HEK293 (cell line): ENCODE measurements around the gene CD47.

Experiments
- CTCF ChIA-PET: fragments of 350-600 bp; formaldehyde crosslinking; extraction: SDS; loops from one replicate; lab custom pipeline; 2021; ENCODE audit warnings: antibody characterized with exemption; lab: Yijun Ruan, JAX
- POLR2A ChIA-PET: fragments of 300-600 bp; formaldehyde crosslinking; extraction: SDS; loops from one replicate; lab custom pipeline; 2020; ENCODE audit warnings: antibody characterized with exemption, inconsistent platforms; lab: Yijun Ruan, JAX
- H3K27ac ChIP-seq: fragments of 200-500 bp; sonication (Bioruptor generic); 2 replicates; pipeline ENCODE4 v1.5.1; 2014; ENCODE audit warnings: low read depth, low read length, control low read depth, inconsistent platforms; ENCODE audit errors: extremely low read depth
- H3K36me3 ChIP-seq, 2 experiments: fragments of 200-500 bp in 1 of 2; sonication (Bioruptor generic) in 1 of 2; 1 replicate in 1 of 2; 2 replicates in 1 of 2; pipeline ENCODE4 v1.5.1; 2014 to 2017; ENCODE audit warnings: inconsistent platforms in 2 of 2, low read length in 2 of 2; ENCODE audit not compliant: control insufficient read depth in 2 of 2, insufficient read depth in 1 of 2
- H3K4me1 ChIP-seq: fragments of 200-500 bp; sonication (Bioruptor generic); 2 replicates; pipeline ENCODE4 v1.5.1; 2014; ENCODE audit warnings: mild to moderate bottlenecking, low read length, inconsistent platforms; ENCODE audit not compliant: control insufficient read depth, insufficient read depth
- H3K4me3 ChIP-seq: 2 replicates; pipeline ENCODE4 v1.5.1; 2011; ENCODE audit warnings: low read depth, mild to moderate bottlenecking, control low read depth, low read length, moderate library complexity
- H3K9me3 ChIP-seq: fragments of 200-500 bp; sonication (Bioruptor generic); 2 replicates; pipeline ENCODE4 v1.5.1; 2014; ENCODE audit warnings: low read depth, low read length, inconsistent platforms; ENCODE audit not compliant: control insufficient read depth, insufficient read depth
- AEBP2 ChIP-seq: fragments of 450-650 bp; formaldehyde crosslinking; IDR thresholded peaks from 2 replicates; pipeline ENCODE4 v1.5.1; 2016; ENCODE audit warnings: missing biosample characterization, missing genetic modification characterization, borderline replicate concordance
- BCL6B ChIP-seq: fragments of 450-650 bp; formaldehyde crosslinking; IDR thresholded peaks from 2 replicates; pipeline ENCODE4 v1.5.1; 2017; ENCODE audit warnings: missing biosample characterization, missing genetic modification characterization
- RBAK ChIP-seq: fragments of 450-650 bp; formaldehyde crosslinking; IDR thresholded peaks from 2 replicates; pipeline ENCODE4 v1.5.1; 2016; ENCODE audit warnings: missing biosample characterization, missing genetic modification characterization
- REPIN1 ChIP-seq: fragments of 450-650 bp; formaldehyde crosslinking; IDR thresholded peaks from 2 replicates; pipeline ENCODE4 v1.5.1; 2017; ENCODE audit warnings: missing biosample characterization, missing genetic modification characterization, low read depth
- YY2 ChIP-seq: fragments of 450-650 bp; formaldehyde crosslinking; IDR thresholded peaks from 2 replicates; pipeline ENCODE4 v1.5.1; 2016; ENCODE audit warnings: missing biosample characterization, missing genetic modification characterization
- ZNF114 ChIP-seq: fragments of 450-650 bp; formaldehyde crosslinking; IDR thresholded peaks from 2 replicates; pipeline ENCODE4 v1.5.0; 2017; ENCODE audit warnings: missing biosample characterization, missing genetic modification characterization
- ZNF16 ChIP-seq: fragments of 450-650 bp; formaldehyde crosslinking; IDR thresholded peaks from 2 replicates; pipeline ENCODE4 v1.5.1; 2016; ENCODE audit warnings: low read depth, missing biosample characterization, missing genetic modification characterization
- ZNF214 ChIP-seq: fragments of 450-650 bp; formaldehyde crosslinking; IDR thresholded peaks from 2 replicates; pipeline ENCODE4 v1.5.1; 2017; ENCODE audit warnings: missing biosample characterization, mild to moderate bottlenecking, missing genetic modification characterization, borderline replicate concordance
- ZNF23 ChIP-seq: fragments of 450-650 bp; formaldehyde crosslinking; IDR thresholded peaks from 2 replicates; pipeline ENCODE4 v1.5.1; 2016; ENCODE audit warnings: missing biosample characterization, missing genetic modification characterization, borderline replicate concordance
- ZNF24 ChIP-seq: fragments of 450-650 bp; formaldehyde crosslinking; IDR thresholded peaks from 2 replicates; pipeline ENCODE4 v1.5.1; 2016; ENCODE audit warnings: missing biosample characterization, missing genetic modification characterization
- ZNF280D ChIP-seq: fragments of 450-650 bp; formaldehyde crosslinking; IDR thresholded peaks from 2 replicates; pipeline ENCODE4 v1.5.1; 2016; ENCODE audit warnings: missing biosample characterization, missing genetic modification characterization
- ZNF488 ChIP-seq: fragments of 450-650 bp; formaldehyde crosslinking; IDR thresholded peaks from 2 replicates; pipeline ENCODE4 v1.5.1; 2016; ENCODE audit warnings: missing biosample characterization, missing genetic modification characterization
- ZNF530 ChIP-seq: fragments of 450-650 bp; formaldehyde crosslinking; IDR thresholded peaks from 2 replicates; pipeline ENCODE4 v1.5.1; 2016; ENCODE audit warnings: low read depth, missing biosample characterization, missing genetic modification characterization
- ZNF549 ChIP-seq: fragments of 450-650 bp; IDR thresholded peaks from 2 replicates; pipeline ENCODE4 v1.5.1; 2018; ENCODE audit warnings: missing biosample characterization, missing genetic modification characterization, mild to moderate bottlenecking, inconsistent platforms, moderate library complexity
- ZNF571 ChIP-seq: fragments of 450-650 bp; formaldehyde crosslinking; IDR thresholded peaks from 2 replicates; pipeline ENCODE4 v1.5.0; 2017; ENCODE audit warnings: missing biosample characterization, missing genetic modification characterization
- ZNF610 ChIP-seq: fragments of 450-650 bp; formaldehyde crosslinking; IDR thresholded peaks from 2 replicates; pipeline ENCODE4 v1.5.1; 2016; ENCODE audit warnings: missing biosample characterization, missing genetic modification characterization, borderline replicate concordance
- ZNF677 ChIP-seq: fragments of 450-650 bp; IDR thresholded peaks from 2 replicates; pipeline ENCODE4 v1.5.0; 2018; ENCODE audit warnings: missing biosample characterization, mild to moderate bottlenecking, missing genetic modification characterization, moderate library complexity
- ZNF776 ChIP-seq: fragments of 450-650 bp; formaldehyde crosslinking; IDR thresholded peaks from 2 replicates; pipeline ENCODE4 v1.5.0; 2017; ENCODE audit warnings: missing biosample characterization, missing genetic modification characterization, borderline replicate concordance

The CD47 gene

GRCh38 chr3:108088146-108088545, 2.7 kb downstream of the CD47 start:
- Histone ChIP-seq H3K36me3 (no peaks in the 10 kb centered on the region), H3K4me3 (no peak overlapping the region), H3K4me1 (no peaks in the 10 kb centered on the region)
- POLR2A ChIA-PET: no interaction called here
- CTCF ChIA-PET: no interaction called here
- TF ChIP-seq ZNF280D (tag by site-specific recombination) (no peak), ZNF16 (tag by site-specific recombination) (no peak)
- TF ChIP-seq, all 188 proteins: peak for 0
- H3K27ac ChIP-seq: no peak overlapping the region
- no peaks in the 10 kb centered on the region for H3K9me3 ChIP-seq

- ChIA-PET POLR2A (no interaction called here), CTCF (no interaction called here)
- H3K27ac ChIP-seq: no peak overlapping the region
- TF ChIP-seq ZNF677 (tag by site-specific recombination) (no peak), ZNF549 (no peak), ZNF488 (tag by site-specific recombination) (no peak), YY2 (tag by site-specific recombination) (no peak), ZNF610 (tag by site-specific recombination) (no peak)
- TF ChIP-seq, all 188 proteins: peak for 0
- H3K36me3 ChIP-seq: no peaks in the 10 kb centered on the region
- no peaks in the 10 kb centered on the region for H3K9me3 ChIP-seq
- H3K4me3 ChIP-seq: no peak overlapping the region
- no peaks in the 10 kb centered on the region for H3K4me1 ChIP-seq
These were observed 4.2 kb downstream of the CD47 start for GRCh38 chr3:108086653-108087052.

- Histone ChIP-seq H3K4me3 (no peak overlapping the region), H3K4me1 (no peaks in the 10 kb centered on the region), H3K27ac (no peak overlapping the region), H3K9me3 (no peaks in the 10 kb centered on the region), H3K36me3 (no peaks in the 10 kb centered on the region)
- ChIA-PET POLR2A (no interaction called here), CTCF (interaction anchor here (1.2 kb wide), 1 partner anchor 158 kb away, joined by 3 read pairs; no protein-coding TSS in a partner anchor)
- TF ChIP-seq ZNF214 (tag by site-specific recombination): no peak
- TF ChIP-seq ZNF571 (tag by site-specific recombination): no peak
- TF ChIP-seq ZNF24: no peak
- no peak for TF ChIP-seq ZNF530 (tag by site-specific recombination)
- no peak for TF ChIP-seq ZNF114 (tag by site-specific recombination)
These were observed 5.0 kb downstream of the CD47 start for GRCh38 chr3:108085810-108086350.

GRCh38 chr3:108085370-108085769, 5.5 kb downstream of the CD47 start:
- Histone ChIP-seq H3K9me3 (no peaks in the 10 kb centered on the region), H3K27ac (no peak overlapping the region), H3K36me3 (no peaks in the 10 kb centered on the region), H3K4me3 (no peak overlapping the region), H3K4me1 (no peaks in the 10 kb centered on the region)
- ChIA-PET CTCF (interaction anchor here (1.2 kb wide), 1 partner anchor 158 kb away, joined by 3 read pairs; no protein-coding TSS in a partner anchor), POLR2A (no interaction called here)
- TF ChIP-seq ZNF776 (tag by site-specific recombination) (no peak), ZNF23 (no peak), ZNF677 (tag by site-specific recombination) (no peak), AEBP2 (tag by site-specific recombination) (no peak), REPIN1 (tag by site-specific recombination) (no peak), RBAK (tag by site-specific recombination) (no peak), ZNF488 (tag by site-specific recombination) (no peak), BCL6B (no peak)
